Parathyroid adenoma (tissue), 2 donors: ENCODE results near the gene MELK.

Experiments
- H2AFZ ChIP-seq: fragments of 300-600 bp; sonication (generic); one replicate; pipeline ENCODE4 v1.7.0; 2017; ENCODE audit warnings: antibody characterized with exemption, mild to moderate bottlenecking
- H3K27ac ChIP-seq: fragments of 300-600 bp; sonication (generic); one replicate; pipeline ENCODE4 v1.7.0; 2017
- H3K27me3 ChIP-seq: fragments of 300-600 bp; sonication (generic); one replicate; pipeline ENCODE4 v1.7.0; 2017; ENCODE audit warnings: low read length; ENCODE audit not compliant: control insufficient read depth, insufficient read depth
- H3K36me3 ChIP-seq: fragments of 300-600 bp; sonication (generic); one replicate; pipeline ENCODE4 v1.7.0; 2017; ENCODE audit warnings: low read length; ENCODE audit not compliant: control insufficient read depth, insufficient read depth
- H3K4me1 ChIP-seq: fragments of 300-600 bp; sonication (generic); one replicate; pipeline ENCODE4 v1.7.0; 2017; ENCODE audit warnings: control low read depth
- H3K4me2 ChIP-seq: fragments of 300-600 bp; sonication (generic); one replicate; pipeline ENCODE4 v1.7.0; 2017; ENCODE audit warnings: low read length
- H3K4me3 ChIP-seq: fragments of 300-600 bp; sonication (generic); one replicate; pipeline ENCODE4 v1.7.0; 2017; ENCODE audit warnings: low read depth, low read length
- H3K79me2 ChIP-seq: fragments of 300-600 bp; sonication (generic); one replicate; pipeline ENCODE4 v1.7.0; 2017; ENCODE audit warnings: control low read depth
- H3K9ac ChIP-seq: fragments of 300-600 bp; sonication (generic); one replicate; pipeline ENCODE4 v1.7.0; 2017; ENCODE audit warnings: mild to moderate bottlenecking
- H3K9me3 ChIP-seq: fragments of 300-600 bp; sonication (generic); one replicate; pipeline ENCODE4 v1.7.0; 2017; ENCODE audit warnings: low read length; ENCODE audit not compliant: control insufficient read depth
- CTCF ChIP-seq: fragments of 300-600 bp; sonication (generic); IDR thresholded peaks from one replicate; pipeline ENCODE4 v1.7.0; 2017; ENCODE audit warnings: antibody characterized with exemption, mild to moderate bottlenecking
- donor health status: primary hyperparathyroidism.

MELK gene

GRCh38 chr9:36632892-36633291 is 60.2 kb downstream of the MELK start:
- no peaks in the 10 kb centered on the region for H3K36me3 ChIP-seq
- H3K4me2 ChIP-seq: no peak overlapping the region
- no peaks in the 10 kb centered on the region for H3K79me2 ChIP-seq
- no peak overlapping the region for H2AFZ ChIP-seq
- H3K4me3 ChIP-seq: no peak overlapping the region
- peak; percentile 25 for TF ChIP-seq CTCF
- H3K27me3 ChIP-seq: no peaks in the 10 kb centered on the region
- no peaks in the 10 kb centered on the region for H3K9me3 ChIP-seq
- no peak overlapping the region for H3K27ac ChIP-seq
- no peak overlapping the region for H3K9ac ChIP-seq
- H3K4me1 ChIP-seq: no peaks in the 10 kb centered on the region

- Histone ChIP-seq H3K4me1 (no peaks in the 10 kb centered on the region), H3K79me2 (no peaks in the 10 kb centered on the region)
These were observed 65.0 kb downstream of the MELK start for GRCh38 chr9:36637491-36638270.

GRCh38 chr9:36640771-36641381 is 68.2 kb downstream of the MELK start:
- TF ChIP-seq CTCF: no peak
- no peaks in the 10 kb centered on the region for H3K36me3 ChIP-seq
- no peak overlapping the region for H3K9ac ChIP-seq

More at GRCh38 chr9:36637491-36638270, 65.0 kb downstream of the MELK start:
- no peak overlapping the region for H2AFZ ChIP-seq
- no peak overlapping the region for H3K9ac ChIP-seq
- no peaks in the 10 kb centered on the region for H3K27me3 ChIP-seq
- H3K27ac ChIP-seq: no peak overlapping the region
- TF ChIP-seq CTCF: no peak
- no peaks in the 10 kb centered on the region for H3K9me3 ChIP-seq
- no peaks in the 10 kb centered on the region for H3K36me3 ChIP-seq
- H3K4me3 ChIP-seq: no peak overlapping the region
- no peak overlapping the region for H3K4me2 ChIP-seq

GRCh38 chr9:36642817-36643216 is 70.1 kb downstream of the MELK start:
- Histone ChIP-seq H3K4me1 (no peaks in the 10 kb centered on the region), H3K27ac (no peak overlapping the region), H3K9ac (no peak overlapping the region), H2AFZ (no peak overlapping the region), H3K4me3 (no peak overlapping the region), H3K27me3 (no peaks in the 10 kb centered on the region), H3K9me3 (no peaks in the 10 kb centered on the region), H3K79me2 (no peaks in the 10 kb centered on the region), H3K36me3 (no peaks in the 10 kb centered on the region), H3K4me2 (no peak overlapping the region)
- no peak for TF ChIP-seq CTCF

More at GRCh38 chr9:36640771-36641381, 68.2 kb downstream of the MELK start:
- Histone ChIP-seq H3K27me3 (no peaks in the 10 kb centered on the region), H2AFZ (no peak overlapping the region), H3K27ac (no peak overlapping the region), H3K79me2 (no peaks in the 10 kb centered on the region), H3K9me3 (no peaks in the 10 kb centered on the region), H3K4me1 (no peaks in the 10 kb centered on the region), H3K4me2 (no peak overlapping the region), H3K4me3 (no peak overlapping the region)
